ENCODE measurements around the gene PPOX. TPM values are rescaled to one million over a fixed set of nuclear protein-coding genes. Genes with fewer than 3 reads are reported as not detected.

Gene PPOX
- total RNA-seq, 1 donor from 2014 or later: 20.0 TPM

- no peak overlapping the region for H3K4me2 ChIP-seq (ENCODE audit: low read length)
- peak overlapping the region; percentile 75 for H3K27ac Mint-ChIP-seq (ENCODE audit: unreplicated experiment)
- no peak overlapping the region for H2AFZ ChIP-seq (ENCODE audit: low read depth, low read length)
- H3K79me2 ChIP-seq (ENCODE audit: insufficient read depth, low read length): peaks cover 46% of the 10 kb centered on the region
- no peak overlapping the region for H3K4me3 ChIP-seq (ENCODE audit: insufficient read depth, low read depth, low read length)
- H4K20me1 ChIP-seq (ENCODE audit: insufficient read depth, low read length): no peaks in the 10 kb centered on the region
- peak overlapping the region; percentile 66 for H3K4me3 Mint-ChIP-seq (ENCODE audit: unreplicated experiment)
- H3K9me3 Mint-ChIP-seq (ENCODE audit: unreplicated experiment): no peaks in the 10 kb centered on the region
- H3K9ac ChIP-seq (ENCODE audit: low read length): no peak overlapping the region
- H3K27me3 Mint-ChIP-seq (ENCODE audit: low read depth, unreplicated experiment): no peaks in the 10 kb centered on the region
- DNase-seq (ENCODE audit: low read depth) (no peak), FAIRE-seq (no peak)
- H3K27ac ChIP-seq (ENCODE audit: low read depth, low read length): no peak overlapping the region
- no peaks in the 10 kb centered on the region for H3K27me3 ChIP-seq (ENCODE audit: insufficient read depth, low read length)
- peaks cover 4% of the 10 kb centered on the region for H3K36me3 Mint-ChIP-seq (ENCODE audit: low read depth, unreplicated experiment)
- peaks cover 18% of the 10 kb centered on the region for H3K4me1 ChIP-seq (ENCODE audit: insufficient read depth, low read length)
- no peak for TF ChIP-seq CTCF (IDR thresholded peaks at IDR 0.05; ENCODE audit: insufficient read depth, low read depth, low read length)
- TF ChIP-seq EZH2 (IDR thresholded peaks at IDR 0.05; ENCODE audit: insufficient read depth, low read length): no peak
- no peaks in the 10 kb centered on the region for H3K9me3 ChIP-seq (ENCODE audit: insufficient read depth, low read depth, low read length)
- H3K4me1 Mint-ChIP-seq (ENCODE audit: low read depth, unreplicated experiment): peaks cover 19% of the 10 kb centered on the region
- peaks cover 14% of the 10 kb centered on the region for H3K36me3 ChIP-seq (ENCODE audit: insufficient read depth, low read length)
Measured at GRCh38 chr1:161157867-161158266, 8.4 kb upstream of the PPOX start.

GRCh38 chr1:161158316-161159010 is 7.8 kb upstream of the PPOX start:
- peaks cover 4% of the 10 kb centered on the region for H3K36me3 Mint-ChIP-seq (ENCODE audit: low read depth, unreplicated experiment)
- H3K79me2 ChIP-seq (ENCODE audit: insufficient read depth, low read length): peaks cover 47% of the 10 kb centered on the region
- H3K4me1 Mint-ChIP-seq (ENCODE audit: low read depth, unreplicated experiment): peaks cover 19% of the 10 kb centered on the region
- H3K27me3 Mint-ChIP-seq (ENCODE audit: low read depth, unreplicated experiment): no peaks in the 10 kb centered on the region
- no peak for TF ChIP-seq EZH2 (IDR thresholded peaks at IDR 0.05; ENCODE audit: insufficient read depth, low read length)
- no peak for TF ChIP-seq CTCF (IDR thresholded peaks at IDR 0.05; ENCODE audit: insufficient read depth, low read depth, low read length)
- H3K27me3 ChIP-seq (ENCODE audit: insufficient read depth, low read length): no peaks in the 10 kb centered on the region
- H3K4me2 ChIP-seq (ENCODE audit: low read length): peak overlapping the region; percentile 97
- H3K27ac ChIP-seq (ENCODE audit: low read depth, low read length): peak overlapping the region; percentile 83
- FAIRE-seq (no peak), DNase-seq (ENCODE audit: low read depth) (no peak)
- peaks cover 14% of the 10 kb centered on the region for H3K36me3 ChIP-seq (ENCODE audit: insufficient read depth, low read length)
- H3K9me3 ChIP-seq (ENCODE audit: insufficient read depth, low read depth, low read length): no peaks in the 10 kb centered on the region
- H3K4me1 ChIP-seq (ENCODE audit: insufficient read depth, low read length): peaks cover 15% of the 10 kb centered on the region
- peak overlapping the region; percentile 89 for H3K4me3 ChIP-seq (ENCODE audit: insufficient read depth, low read depth, low read length)
- H3K27ac Mint-ChIP-seq (ENCODE audit: unreplicated experiment): peak overlapping the region; percentile 27
- peak overlapping the region; percentile 86 for H3K4me3 Mint-ChIP-seq (ENCODE audit: unreplicated experiment)
- H3K9ac ChIP-seq (ENCODE audit: low read length): peak overlapping the region; percentile 92
- H4K20me1 ChIP-seq (ENCODE audit: insufficient read depth, low read length): no peaks in the 10 kb centered on the region
- peak overlapping the region; percentile 85 for H2AFZ ChIP-seq (ENCODE audit: low read depth, low read length)
- H3K9me3 Mint-ChIP-seq (ENCODE audit: unreplicated experiment): no peaks in the 10 kb centered on the region

Measured in astrocyte (in vitro differentiated cells and primary cell).